Eye (tissue), 1 donor: ENCODE results near the gene SLC36A4.
"Not testable (repeated sequence)": the region's sequence is repeated elsewhere in the genome, so short reads cannot be mapped to it uniquely, and the experiment has no call there.

Experiments used
- DNase-seq: peaks from one replicate; pipeline ENCODE4 v3.0.0-alpha.2; 2015

SLC36A4 gene

DNA sequence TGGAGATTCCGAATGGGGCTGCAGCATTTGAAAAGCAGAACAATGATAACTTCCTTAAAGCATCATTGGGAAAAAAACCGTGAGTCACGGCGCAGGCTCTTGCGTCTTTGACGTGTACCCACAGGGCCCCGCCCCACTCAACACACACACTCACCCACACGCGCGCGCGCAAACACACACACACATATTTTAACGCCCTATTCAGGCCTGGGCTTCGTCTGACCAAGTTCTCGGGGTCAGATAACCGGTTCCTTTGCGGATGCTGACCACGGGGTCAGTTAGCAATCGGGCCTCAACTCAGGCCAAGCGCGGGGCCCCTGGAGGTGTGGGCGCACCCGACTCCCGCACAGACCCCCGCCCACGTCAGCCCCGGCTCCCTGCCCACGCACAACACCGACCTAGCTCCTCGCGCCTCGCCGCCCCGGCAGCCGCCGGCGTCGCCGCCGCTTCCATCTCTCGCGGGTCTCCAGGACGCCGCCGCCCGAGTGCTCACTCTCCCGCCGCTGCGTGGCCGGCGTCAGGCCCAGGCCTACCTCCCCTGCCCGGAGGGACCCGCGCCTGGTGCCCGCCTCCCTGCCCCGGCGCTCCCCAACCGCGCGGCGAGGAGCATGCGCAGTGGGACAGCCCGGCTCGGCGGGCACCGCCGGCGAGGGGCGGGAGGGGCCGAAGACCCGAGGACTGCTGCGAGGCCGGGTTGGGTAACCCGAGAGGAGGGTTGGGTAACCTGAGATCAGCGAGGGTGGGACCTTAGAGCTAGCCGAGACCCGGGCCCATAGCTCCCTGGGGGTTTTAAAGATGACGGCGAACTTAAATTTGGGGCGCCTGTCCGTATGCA lies at the start of gene SLC36A4:
SLC36A4 (minus strand) TSS at position 612 of the 835 bp plus-strand sequence; CDS start at position 453, 159 bp downstream.
- peak; percentile 93 for DNase-seq

DNA sequence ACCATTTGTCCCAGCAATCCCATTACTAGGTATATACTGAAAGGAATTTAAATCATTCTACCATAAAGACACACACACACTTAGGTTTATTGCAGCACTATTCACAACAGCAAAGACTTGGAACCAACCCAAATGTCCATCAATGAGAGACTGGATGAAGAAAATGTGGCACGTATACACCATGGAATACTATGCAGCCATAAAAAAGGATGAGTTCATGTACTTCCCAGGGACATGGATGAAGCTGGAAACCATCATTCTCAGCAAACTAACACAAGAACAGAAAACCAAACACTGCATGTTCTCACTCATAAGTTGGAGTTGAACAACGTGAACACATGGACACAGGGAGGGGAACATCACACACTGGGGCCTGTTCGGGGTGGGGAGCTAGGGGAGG lies 49.0 kb upstream of the SLC36A4 start:
- not testable (repeated sequence) for DNase-seq

DNA sequence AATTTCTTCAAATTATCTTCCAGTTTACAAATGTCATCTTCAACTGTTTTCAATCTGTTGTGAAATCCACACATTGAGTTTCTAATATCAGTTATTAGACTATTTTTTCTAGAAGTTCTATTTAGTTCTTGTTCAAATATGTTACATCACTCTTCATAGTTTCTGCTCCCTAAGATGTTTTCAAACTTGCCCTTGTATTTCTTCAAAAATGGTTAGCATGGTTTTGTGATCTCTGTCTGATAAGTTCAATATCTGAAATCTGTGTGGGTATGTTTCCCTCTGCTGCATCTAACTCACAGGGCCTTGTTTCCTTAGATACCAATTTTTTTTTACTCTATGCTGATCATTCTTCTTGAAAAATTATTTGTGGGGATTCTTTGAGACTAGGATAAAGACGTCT lies 46.2 kb upstream of the SLC36A4 start:
- DNase-seq = no peak

DNA sequence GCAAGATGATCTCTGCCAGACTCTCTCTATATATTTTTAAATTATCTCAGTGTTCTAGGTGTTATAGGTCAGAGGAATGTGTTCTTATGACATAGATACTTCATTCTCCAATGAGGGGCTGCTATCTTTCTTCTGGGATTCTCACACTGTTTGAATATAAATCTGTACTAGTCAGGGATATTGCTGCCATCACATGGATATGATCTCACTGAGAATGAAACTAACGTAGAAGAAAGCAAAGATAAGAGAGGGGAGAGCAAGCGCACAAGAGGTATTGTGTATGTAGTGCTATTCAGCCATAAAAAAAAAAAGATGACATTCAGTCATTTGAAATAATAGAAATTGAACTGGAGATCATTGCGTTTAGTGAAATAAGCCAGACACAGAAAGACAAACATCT lies 42.2 kb upstream of the SLC36A4 start:
- DNase-seq = no peak

DNA sequence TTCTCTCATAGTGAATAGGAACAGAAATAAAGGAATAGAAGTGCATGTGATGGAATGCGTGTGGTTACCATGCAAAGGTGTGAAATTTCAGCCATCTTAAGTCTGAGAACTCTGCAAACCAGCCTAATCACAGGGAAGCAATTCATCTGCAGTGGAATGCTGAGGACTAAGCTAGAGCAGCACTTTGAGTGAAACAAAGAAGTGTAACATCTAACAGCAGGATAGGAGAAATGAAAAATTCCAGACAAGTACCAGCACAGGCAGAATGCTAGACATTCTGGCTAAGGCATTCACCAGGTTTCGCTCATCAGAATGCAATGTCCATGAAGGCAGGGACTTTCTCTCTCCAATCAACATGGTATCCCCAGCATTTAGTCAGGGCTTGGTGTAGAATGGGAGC lies 41.2 kb upstream of the SLC36A4 start:
- DNase-seq = no peak

DNA sequence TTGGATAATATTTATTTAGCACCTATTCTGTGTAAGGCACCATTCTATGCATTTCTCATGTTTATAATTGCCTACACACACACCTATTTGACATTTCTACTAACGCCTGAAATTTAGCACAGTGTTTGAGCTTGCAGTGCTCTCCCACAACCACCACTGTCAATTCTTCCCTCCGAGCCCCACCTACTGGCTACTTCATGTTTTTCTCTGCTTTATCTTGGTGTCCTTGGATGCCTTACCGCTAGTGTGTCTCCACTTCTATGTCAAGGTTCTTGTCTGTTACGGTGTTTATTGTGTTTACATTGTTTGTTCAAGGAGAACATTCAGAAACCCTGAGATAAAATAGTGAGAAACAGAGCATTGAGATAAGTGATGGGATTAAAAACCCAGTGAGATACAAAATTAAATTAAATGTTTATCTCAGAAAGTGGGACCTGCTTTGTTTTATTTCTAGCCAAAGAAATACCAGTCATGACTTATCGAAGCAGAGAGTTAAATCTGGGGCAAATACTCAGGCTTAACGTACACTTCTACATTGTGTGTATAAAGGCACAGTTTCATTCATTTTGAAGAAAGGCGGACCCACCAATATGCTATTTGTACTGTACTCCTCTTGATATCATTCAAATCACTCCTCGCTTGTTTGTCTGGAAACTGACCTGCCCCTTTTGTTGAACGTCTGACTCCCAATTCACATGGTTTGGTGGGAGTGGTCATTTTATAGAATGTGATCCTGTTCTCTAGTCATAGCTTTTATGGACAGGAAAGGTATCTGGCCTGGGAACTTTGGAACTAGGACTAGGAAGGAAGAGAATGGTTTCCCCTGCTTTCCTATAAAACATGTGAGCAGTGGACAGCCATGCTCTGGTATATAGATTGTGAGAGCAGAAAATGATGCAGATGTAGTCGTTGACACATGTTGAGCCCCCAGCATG lies 39.2 kb upstream of the SLC36A4 start:
- DNase-seq = peak; percentile 78

DNA sequence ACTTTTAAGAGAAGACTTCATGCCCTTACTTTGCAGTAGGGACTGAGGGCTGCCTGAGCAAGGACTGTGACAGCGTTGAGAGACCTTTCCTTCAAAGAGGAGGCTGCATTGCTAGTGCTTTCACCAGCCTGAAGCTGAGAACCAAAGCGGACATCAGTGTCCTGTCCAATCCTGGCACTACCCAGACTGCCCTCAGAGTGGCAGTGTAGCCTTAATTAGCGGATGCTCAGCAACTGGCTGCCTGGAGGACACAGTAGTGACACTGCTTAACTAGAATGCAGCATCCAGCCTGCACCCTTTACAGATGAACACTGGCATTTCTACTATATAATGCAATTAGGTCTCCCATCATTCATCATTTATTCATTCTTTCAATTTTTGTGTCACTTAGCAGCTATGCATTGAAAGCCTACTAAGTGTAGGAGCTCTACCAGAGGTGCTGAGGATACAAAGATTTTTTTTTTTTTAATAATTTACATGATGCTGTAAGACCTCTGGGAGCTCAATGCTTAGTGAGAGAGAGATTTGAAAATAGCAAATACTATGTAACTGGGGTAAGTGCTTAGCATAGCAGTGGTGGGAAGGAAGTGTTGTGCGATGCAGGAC lies 36.9 kb upstream of the SLC36A4 start:
- peak; percentile 95 for DNase-seq

DNA sequence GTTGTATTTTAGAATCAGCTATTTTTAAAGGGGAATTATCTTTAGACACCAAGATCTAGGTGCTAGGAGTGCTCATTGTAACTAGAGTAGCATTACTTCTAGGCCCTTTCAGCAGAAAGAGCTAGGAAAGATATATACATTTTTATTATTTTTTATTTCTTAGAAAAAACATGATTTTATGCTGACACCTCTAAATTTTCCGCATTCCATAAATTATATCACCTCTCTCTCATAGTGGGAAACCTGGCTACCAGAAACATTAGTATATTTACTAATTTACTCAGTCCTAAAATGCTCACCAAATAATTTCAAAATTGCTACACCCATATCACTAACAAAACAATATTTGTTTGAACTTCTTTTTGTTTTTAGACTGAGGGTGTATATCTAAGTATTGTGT lies 32.1 kb upstream of the SLC36A4 start:
- no peak for DNase-seq

DNA sequence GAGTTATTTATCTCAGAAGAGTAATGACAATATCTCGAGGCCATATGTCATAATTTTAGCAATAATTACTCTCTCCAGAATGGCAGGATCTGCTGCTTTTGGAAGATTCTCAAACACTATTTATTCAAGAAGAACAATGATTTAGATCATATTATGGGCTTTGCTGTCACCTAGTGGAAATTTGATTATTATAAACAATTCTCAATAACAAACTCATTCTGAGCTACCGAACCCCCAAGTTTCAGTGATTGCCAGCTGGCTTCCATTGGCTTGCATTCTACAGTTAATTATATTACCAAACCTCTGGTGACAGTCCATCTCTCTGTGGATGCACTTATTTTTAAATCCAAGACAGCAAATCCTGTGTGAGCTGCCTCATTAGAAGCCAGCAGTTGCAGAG lies 27.9 kb upstream of the SLC36A4 start:
- DNase-seq = peak; percentile 51

DNA sequence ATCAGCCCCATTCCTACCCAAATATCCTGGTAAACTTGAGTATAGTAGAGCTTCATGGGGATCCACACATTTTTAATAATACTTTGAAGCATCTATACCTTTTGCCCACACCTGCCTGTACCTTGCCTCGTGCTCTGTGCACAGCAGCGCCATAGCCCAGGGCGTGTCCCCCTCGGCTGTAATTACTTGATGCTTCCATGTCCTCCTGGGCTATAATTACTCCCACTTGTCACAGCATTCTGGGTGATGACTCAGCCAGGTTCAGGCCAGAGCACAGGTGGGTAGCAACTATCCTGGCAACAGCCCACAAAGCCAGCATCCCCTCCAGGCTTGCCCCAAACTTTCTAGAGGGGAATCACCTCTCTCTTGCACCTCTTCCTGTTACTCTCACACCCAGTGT lies 23.7 kb upstream of the SLC36A4 start:
- DNase-seq = no peak

DNA sequence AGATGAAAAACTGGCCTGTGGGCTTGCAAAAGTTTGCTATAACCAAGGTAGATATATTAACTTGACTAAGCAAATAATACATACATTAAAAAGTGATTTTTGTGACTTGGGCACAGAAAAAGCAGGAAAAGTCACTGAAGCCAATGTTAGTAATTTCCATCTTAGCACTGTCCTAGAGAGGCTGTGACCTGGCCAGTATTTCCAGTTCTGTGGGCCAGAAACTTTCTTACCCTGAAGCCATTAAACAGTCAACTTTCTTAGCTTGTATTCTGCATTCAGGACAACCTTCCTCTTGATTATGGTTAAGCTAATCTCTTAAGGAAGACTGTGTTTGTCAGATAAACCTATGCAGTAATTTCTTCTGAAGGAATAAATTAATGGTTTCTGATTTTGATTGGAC lies 22.3 kb upstream of the SLC36A4 start:
- no peak for DNase-seq

DNA sequence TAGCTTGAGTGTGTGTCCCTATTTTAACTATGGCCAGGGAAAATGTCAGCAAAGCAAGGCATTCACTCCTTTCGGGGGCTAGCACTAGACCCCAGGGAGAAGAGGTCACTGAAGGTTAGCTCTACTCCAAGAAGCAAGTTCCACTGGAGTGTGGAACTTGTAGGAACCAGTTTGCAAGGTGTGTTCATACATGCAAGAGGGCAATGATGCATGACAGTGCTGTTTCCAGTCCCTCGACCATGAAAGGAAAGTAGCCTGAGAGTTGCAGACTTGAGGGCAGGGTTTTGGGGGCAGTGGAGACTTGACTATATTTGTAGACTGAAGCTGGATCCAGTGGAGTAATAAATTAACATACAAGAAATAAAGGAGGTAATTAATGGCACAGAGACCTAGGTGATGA lies 21.6 kb upstream of the SLC36A4 start:
- no peak for DNase-seq

DNA sequence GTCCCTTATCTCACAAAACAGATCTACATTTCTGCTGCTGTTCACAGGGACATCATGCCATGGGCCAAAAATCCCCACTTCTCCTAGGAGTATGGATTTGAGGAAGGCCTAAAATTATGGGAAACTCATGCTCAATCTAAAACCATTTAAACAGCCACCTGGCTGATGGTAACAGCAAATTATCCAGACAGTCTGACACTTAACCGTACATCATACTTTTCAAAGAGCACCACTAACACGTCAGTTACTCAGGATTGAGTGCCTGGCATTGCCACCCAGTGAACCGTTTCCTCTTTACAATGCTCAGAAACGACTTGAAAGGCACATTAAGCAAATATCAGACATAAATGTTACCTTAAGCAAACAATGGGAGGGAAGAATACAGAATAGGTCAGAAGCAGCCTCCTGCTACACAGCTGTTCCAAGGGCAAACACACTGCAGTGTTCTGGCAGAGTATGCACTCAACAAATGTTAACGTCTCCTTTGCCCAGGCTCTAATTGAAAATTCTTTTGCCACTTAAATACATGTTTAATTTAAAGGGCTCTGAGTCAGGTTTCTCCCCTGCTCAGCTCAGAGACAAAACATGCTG lies 18.8 kb upstream of the SLC36A4 start:
- DNase-seq = no peak

DNA sequence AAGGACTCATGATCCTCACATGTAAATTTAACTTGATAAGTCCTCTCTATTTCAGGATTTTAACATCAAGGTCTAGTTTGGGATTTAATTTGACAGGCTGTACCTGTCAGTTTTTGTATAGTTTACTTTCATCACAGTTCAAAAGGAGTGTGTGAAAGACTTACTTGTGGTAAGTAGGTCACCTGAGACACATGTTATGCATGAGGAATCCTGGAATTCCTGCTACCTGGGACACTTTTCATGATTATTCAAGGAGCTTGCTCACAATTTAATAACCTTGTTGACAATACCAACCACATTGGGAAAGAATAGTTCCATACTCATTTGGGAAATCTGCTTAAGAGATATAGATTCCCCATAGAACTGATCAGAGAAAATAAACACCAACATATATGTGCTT lies 15.8 kb upstream of the SLC36A4 start:
- no peak for DNase-seq

DNA sequence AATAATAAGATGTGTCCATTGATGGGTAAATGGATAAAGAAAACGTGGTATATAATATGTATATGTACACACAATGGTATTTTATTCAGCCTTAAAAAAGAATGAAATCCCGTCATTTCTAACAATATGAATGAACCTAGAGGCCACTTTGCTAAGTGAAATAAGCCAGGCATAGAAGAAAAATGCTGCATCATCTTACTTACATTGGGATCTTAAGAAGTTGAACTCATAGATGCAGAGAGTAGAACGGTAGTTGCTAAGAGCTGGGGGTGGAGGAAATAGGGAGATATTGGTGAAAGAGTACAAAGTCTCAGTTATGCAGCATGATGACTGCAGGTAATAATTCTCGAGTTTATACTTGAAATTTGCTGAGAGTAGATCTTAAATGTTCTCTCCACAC lies 14.3 kb upstream of the SLC36A4 start:
- no peak for DNase-seq

DNA sequence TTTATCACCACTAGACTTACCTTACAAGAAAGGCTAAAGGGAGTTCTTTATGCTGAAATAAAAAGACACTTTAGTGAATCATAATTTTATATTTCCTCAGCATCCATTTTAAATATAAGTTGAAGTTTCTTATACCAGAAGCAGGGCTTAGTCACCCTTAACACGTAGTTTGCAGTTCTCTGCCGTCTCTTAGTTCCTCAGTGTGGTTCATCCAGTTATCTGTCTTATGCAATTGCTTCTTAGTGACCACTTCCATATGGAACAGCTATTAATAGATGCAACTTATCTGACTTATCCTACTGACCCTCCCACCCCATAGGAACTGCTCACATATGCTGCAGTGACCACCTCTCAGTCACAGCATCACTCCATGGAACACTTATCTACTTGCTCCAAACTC lies 11.7 kb upstream of the SLC36A4 start:
- DNase-seq = no peak

DNA sequence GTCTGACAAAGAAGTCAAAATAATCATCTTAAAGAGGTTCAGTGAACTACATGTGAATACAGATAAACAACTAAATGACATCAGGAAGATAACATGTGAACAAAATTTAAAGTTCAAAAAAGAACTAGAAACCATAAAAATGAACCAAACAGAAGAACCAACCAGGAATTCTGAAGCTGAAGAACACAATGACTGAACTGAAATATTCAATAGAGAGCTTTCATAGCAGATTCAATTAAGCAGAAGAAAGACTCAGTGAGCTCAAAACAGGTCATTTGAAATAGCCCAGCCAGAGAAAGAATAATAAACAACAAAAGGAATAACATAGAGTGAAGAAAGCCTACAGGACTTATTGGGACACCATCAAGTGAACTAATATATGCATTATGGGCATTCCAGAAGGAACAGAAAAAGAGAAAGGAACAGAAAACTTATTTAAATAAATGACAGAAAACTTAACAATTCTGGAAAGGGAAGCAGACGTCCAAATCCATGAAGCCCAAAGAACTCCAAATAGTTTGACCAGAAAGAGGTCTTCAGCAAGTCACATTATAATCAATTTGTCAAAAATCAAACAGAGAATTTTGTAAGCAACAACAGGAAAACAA lies 11.0 kb upstream of the SLC36A4 start:
- no peak for DNase-seq

DNA sequence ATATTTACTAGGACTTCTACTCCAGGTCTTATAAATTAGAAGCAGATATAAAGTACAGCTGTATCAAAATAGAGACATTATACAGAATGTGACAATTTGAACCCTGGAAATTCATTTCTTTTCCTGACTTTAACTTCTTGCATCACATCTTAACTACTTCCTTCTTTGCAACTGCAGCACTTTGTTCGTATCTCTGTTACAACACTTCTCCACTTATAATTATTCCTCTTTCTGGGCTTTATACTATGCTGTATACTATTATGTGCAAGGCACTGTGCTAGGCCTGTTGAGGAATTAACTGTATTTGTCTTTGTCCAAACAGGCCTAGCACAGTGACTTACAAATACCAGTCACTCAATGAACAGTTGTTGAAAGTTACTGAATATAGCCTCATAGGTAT lies 1.8 kb upstream of the SLC36A4 start:
- no peak for DNase-seq

DNA sequence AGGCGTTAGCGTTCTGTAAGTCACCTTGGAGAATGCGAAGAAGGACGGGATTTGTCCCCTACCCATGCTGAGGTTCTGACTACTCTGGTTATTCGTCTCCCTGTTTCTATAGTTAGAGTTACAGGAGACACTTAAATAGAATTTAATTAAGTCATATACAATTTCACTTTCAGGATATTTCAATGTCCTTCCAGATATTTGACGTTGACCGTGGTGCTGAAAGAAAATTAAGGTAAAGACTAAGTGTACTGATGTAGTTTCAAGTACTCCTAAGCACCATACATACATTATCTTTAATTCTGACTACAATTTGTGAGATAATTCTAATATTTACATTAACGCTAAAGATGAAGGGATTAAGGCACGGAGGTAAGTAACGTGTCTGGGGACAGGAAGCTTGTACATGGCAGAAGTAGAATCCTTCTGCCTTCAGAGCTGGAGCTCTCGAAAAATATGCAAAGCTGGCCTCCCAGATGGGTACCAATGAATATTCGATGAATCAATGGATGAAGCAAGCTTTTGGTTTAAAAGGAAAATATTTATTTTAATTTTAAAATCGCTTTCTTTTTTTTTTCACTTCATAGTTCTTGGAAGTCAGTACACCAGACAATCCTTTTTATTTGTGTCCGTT lies 539 bp upstream of the SLC36A4 start:
- DNase-seq = no peak

DNA sequence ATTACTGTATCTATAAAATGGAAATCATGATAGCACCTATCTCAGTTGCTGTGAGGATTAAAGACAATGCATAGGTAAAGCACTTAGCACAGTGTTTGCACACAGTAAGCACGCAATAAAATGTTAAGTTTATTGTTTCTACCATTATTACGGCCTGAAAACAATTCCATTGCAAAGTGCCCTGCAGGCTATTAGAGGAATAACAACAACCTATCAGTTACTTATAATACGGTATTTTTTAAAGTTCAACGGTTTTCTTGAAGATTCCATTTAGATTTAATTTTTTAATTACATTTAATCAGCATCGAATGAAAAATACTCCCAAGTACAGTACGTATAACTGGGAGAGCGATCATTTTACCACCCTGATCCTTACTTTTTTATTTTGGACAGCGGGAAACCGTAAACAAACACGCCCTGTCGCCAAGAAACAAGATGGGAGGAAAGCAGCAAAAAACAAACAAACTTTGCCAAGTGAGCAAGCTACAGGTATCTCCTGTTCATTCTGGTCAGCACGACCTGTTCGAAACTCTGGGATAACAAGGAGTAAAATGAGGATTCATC lies 893 bp downstream of the SLC36A4 start:
- no peak for DNase-seq

DNA sequence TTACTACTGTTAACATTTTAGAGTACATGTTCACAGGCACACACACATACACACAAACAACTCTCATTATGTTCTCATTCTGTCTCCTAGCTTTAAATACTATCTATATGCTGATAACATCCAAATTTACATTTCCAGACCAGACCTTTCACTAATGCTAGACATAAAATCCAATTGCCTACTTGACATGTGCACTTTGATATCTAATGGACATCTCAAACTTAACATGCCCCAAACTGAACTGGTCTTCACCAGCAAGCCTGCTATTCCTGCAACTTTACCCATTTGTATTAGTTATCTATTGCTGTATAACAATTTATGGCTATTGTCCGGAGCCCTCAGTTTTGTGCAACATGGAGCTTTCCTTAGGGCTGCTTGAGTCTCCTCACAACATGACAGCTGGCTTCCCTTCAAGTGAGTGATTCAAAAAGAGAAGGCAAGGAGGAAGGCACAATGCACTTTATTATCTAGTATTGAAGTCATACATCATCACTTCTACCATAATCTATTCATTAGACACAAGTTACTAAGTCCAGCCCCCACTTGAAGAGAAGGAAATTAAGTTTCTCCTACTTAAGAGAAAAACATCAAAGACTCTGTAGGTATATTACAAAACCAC lies 3.0 kb downstream of the SLC36A4 start:
- no peak for DNase-seq
